HG03135 (cell line): Measurements from ENCODE around the gene HOXA10.
A peak's percentile ranks its signal among the peaks of the same experiment; 100 is the strongest.

Experiments used
- ATAC-seq: cut with Tn5 transposase; IDR thresholded peaks from one replicate; pipeline ENCODE4 v1.9.1; 2021; ENCODE audit warnings: mild to moderate bottlenecking, moderate library complexity; ENCODE audit not compliant: unreplicated experiment

Gene HOXA10

DNA sequence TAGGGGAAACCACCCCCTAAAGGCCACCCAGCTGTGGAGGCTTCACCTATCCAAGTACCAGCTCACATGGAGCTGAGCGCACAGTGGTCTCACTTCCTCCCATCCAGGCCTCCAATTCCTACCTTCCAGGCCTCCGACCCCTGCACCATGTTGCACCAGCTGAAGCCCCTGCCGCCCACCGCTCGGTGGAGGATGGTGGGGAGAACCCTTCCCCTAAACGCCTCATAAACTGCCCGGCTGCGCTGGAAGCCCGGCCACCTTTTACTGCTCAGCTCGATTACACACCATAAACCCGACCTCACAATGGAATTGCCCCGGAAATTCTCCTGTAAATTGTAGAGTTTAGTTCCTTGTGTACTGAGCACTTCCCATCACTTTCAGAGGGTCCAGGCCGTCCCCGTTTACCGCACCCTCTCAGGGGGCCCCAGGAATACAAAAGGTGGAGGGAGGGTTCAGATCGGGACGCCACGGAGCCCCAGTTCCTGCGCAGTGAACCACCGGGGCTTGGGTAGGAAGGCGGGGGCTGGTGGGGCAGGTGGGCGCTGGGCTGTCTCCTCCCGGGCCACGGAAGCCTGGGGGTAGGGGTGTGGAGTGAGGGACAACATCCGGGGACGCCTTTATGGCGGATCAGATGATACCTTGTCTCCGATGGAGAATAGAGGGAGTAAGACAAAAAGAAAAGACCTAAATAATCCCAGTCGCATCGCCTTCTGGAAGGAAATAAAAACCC, 16.3 kb downstream of the HOXA10 start:
- ATAC-seq, result no peak

GRCh38 chr7:27156916-27157701, 17.0 kb downstream of the HOXA10 start:
- no peak for ATAC-seq

- ATAC-seq, result no peak
These were observed 17.6 kb downstream of the HOXA10 start, which contains the start of gene HOXA7 for GRCh38 chr7:27156508-27156898. Gene HOXA7 (minus strand): TSS chr7:27156675. CDS start chr7:27156545, 130 bp downstream.

GRCh38 chr7:27155816-27156507, 18.2 kb downstream of the HOXA10 start:
- ATAC-seq, result no peak

DNA sequence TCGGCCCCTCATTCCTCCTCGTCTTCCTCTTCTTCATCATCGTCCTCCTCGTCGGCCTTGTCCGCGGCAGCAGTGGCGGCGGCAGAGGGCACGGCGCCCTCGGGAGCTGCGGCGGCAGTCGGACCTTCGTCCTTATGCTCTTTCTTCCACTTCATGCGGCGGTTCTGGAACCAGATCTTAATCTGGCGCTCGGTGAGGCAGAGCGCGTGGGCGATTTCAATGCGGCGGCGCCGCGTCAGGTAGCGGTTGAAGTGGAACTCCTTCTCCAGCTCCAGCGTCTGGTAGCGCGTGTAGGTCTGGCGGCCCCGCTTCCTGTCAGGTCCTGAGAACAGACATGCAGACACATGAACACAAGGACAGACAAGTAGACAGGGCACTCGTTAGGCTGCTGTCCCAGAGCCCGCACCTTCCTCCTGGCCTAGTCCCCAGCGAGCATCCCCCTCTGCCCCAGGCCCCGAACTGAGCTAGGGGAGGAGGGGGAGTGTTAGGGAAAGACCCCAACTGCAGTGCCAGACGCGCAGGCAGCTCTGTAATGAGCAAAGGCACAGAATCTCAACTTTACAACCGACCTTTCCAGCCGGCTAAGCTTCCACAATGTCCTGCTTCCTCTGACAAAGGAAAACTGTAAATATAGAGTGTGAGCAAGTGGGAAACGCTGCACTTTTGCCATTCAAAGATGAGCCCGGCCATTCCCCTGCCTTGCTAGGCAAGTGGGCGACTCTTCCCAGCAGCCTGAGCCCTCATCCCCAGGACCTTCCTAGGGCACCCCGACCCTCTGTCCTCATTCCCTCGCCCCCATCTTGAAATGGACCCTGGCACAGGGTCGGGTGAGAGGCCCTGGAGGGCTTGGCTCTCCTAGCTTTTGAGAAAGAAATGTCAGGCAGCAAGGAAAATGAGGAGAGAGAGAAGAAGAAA, 19.0 kb downstream of the HOXA10 start:
- ATAC-seq, result no peak

DNA sequence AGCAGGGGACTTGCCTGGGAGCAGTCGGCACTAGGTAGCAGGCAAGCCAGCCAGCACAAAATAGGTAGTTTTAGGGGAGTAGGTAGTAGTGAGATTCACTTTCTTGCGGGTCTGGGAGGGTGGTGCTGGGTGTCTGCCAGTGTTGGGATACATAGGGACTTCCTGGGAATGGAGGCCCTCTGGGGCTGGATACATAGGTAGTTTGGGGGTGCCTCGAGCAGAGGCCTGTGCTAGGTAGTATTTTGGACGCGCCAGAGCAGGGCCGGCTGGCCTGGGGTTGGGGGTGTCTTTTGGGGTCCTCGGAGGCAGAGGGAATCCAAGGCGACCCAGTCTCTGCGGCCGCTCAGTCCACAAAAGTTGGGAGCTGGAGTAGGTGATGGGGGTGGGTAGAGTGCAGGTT, 19.8 kb downstream of the HOXA10 start:
- ATAC-seq, result no peak

DNA sequence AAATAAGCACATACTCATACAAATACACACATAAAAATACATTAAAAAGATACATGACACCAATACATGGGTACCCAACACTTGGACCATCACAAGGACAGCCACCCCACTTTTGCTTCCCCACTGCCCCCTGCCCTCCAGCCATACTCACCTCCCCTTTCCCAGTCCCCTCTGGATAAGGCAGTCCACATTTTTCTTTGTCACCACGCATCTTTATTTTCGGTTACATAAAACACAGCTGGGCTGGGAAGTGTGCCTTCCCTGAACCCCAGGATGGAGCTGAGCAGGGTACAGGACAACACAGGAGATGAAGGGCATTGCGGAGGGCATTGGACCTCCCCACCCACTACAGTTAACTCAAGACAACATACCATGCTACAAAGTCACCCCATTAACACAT, 20.6 kb downstream of the HOXA10 start:
- no peak for ATAC-seq

DNA sequence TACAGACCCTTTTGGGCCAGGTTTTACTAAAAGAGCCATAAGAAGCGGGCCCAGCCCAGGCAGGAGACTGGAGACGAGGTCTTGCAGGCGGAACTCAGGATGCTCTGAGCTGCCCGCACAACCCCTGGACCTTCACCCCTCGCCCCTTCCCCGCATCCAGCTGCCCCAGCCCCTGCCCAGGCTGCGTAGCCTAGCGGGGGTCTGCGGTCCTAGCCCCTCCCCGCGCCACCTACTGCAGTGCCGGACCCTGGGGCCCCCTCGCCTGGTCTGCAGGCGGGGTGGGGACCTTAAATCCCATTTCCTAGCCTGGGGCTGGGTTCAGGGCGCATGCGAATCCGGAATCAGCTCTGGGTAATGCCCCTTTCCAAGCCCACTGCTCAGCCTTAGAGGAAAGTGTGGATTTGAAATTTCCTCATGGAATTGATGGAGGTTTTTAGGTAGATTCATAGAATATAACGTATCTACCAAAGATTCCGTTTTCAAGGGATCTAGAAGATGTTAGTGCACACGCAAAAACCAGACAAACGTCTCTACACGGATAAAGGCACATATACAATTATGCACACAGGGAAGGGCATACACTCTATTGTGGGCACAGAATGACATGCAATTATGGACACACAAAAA, 21.2 kb downstream of the HOXA10 start:
- no peak for ATAC-seq

GRCh38 chr7:27151931-27152815, 21.9 kb downstream of the HOXA10 start, which contains the start of gene HOXA3:
Gene HOXA3 (minus strand): TSS chr7:27152583. CDS start chr7:27110640, 41,943 bp downstream.
- no peak for ATAC-seq

DNA sequence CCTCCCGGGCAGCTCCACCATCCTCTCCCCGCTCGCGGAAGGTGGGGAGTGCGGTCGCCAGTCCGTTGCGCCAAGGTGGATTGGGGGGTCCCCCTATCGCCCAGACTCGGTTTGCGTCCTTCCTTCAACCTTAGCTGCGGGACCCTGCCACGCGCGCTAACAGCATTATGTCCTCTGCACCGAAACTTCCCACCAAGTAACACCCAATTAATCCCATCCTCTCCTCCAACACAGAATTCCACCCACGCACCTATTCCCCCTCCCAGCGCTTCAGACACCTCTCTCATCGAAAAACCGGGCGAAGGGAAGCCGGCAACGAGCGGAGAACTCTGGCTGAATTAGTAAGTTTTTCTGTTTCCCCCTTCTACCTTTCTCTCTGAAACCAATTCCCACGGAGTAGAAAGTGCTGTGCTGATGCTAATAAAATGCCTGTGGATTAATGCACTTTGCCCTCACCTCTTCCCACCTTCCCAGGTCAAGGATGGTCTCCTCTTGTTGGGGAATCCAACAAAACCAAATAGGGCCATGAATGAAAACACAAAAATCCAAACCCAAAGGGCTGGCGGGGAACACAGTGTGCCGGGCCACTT, 22.7 kb downstream of the HOXA10 start:
- no peak for ATAC-seq

DNA sequence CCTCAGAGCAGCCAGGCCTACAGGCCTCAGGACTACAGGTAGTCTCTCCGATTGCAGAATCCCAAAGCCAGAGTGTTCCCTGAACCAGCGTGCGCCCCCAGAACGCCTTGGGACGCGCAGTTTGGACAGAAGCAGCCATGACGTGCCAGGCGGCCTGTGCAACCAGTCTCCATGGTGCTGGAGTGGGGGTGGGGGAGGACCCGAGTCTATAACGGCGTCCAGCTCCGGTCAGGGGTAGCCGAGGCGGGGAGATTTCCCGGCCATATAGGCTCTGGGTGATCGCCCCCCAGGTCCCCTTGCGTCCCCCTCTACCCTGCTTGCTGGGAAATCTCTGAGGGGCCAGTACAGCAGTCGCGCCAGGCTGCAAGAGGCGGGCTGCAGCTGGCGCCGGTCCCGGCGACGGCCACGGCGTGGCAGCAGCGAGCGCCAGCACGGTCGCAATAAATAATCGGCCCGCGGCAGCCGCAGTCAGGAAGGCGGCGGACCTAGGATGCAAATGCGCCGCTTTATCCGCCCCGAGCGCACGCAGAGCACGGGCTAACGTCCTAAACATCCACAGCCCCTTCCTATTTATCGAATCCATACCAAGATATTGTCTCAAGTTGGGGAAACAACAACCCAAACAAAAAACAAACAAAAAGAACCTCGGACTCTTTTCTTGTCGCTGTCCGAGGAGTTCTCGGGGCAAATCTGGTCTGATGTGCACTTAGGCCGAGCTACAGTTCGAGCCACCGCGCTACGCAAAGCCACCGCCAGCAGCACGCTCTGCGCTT, 23.4 kb downstream of the HOXA10 start:
- ATAC-seq, result peak; percentile 72

DNA sequence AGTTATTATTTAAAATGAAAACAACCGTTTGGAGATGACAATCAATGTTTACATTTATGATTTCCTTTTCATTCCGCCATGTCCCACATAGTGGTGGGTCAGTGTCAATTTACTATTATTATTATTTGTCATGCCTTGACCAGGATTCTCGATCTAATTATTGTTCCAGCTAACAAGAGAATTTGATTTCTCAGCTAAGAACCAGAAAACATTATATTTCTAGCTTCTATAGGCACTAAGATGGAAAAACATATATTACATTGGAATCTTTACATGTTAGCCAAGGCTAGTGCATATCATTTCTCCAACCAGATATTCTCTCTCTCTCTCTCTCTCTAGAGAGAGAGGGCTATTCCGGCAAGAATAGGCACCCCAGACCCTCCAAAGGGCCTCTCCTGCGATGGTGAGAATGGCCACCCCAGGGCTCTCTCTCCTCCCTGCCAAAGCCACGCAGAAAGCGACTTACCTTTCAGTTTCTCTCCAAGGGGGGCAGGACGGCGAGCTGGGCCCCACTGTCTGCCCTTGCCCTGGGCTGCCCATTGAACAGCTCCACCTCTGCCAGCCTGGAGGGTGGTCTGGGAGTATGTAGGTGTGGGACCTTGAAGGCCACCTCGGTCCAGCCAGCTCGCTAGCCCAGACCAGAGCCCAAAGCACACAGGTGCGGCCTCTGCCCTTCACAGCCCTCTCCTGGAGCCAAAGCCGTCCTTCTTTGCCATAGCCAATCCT, 24.1 kb downstream of the HOXA10 start:
- no peak for ATAC-seq

- ATAC-seq, result no peak
These were observed 25.1 kb downstream of the HOXA10 start for GRCh38 chr7:27148756-27149641.

GRCh38 chr7:27148031-27148755, 25.9 kb downstream of the HOXA10 start:
- no peak for ATAC-seq

DNA sequence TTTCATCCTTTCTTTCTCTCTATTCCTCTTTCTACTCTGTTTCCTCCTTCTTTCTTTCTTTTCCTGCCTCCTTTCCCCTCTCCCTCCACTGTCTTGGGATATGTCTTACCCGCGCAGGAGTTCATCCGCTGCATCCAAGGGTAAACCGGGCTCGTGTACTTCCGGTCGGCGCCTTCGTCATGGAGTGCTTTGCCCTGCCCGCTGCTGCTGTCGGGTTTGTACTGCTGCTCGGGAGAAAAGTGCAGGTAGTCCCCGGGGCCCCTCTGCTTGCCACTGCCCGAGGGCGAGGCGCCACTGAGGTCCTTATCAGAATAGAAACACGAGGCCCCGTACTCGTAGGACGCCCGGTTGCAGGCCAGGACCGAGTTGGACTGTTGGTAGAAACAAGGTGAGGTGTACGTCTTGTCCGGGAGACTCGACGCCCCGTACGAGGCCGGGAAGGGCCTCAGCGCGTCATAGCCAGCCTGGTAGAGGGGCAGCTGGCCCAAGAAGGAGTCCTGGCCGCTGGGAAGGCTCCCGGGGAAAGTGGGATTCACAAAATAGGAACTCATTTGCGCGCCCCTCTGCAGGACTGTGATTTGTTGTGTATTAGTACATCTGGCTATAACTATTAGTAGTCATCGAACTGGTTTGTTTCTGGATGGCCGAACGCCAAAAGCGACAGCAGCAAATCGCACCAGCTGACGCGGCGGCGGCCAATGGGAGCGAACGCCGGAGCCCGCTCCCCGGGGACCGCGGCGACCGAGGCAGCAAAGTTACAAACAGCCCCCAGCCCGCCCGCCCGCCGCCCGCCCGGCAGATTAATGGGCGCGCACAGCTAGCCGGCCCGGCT, 26.7 kb downstream of the HOXA10 start, which contains the start of gene HOXA6:
Gene HOXA6 (minus strand): TSS at position 576 of the 832 bp plus-strand sequence. CDS start 25 bp downstream, at position 551.
- no peak for ATAC-seq
